GM12892 (cell line): ENCODE results near the gene PTPN20.
"Not testable (repeated sequence)": the region's sequence is repeated elsewhere in the genome, so short reads cannot be mapped to it uniquely, and the experiment has no call there.

Experiments used
- POLR2A ChIP-seq: IDR thresholded peaks from 2 replicates; pipeline ENCODE4 v1.6.1; 2011; ENCODE audit warnings: low read depth, low read length, control low read depth
- POLR2AphosphoS5 ChIP-seq: IDR thresholded peaks from 2 replicates; pipeline ENCODE4 v1.6.1; 2011; ENCODE audit warnings: low read depth, low read length, control low read depth

GRCh38 chr10:46907185-46908117 is 3.8 kb upstream of the PTPN20 start:
- not testable (repeated sequence) for TF ChIP-seq POLR2AphosphoS5, POLR2A
